Coronary artery (tissue), 2 donors: Measurements from ENCODE around the gene DSCAML1.

Source experiments
- DNase-seq: peaks from one replicate; pipeline ENCODE4 v3.0.0-alpha.2; 2017; ENCODE audit warnings: low spot score
- H3K27ac ChIP-seq, 2 donors: fragments of 200-600 bp; sonication (generic); one replicate each; pipeline ENCODE4 v1.5.1; 2016 to 2019
- H3K4me3 ChIP-seq: fragments of 200-600 bp; sonication (generic); 2 replicates; pipeline ENCODE4 v1.5.1; 2016; ENCODE audit warnings: mild to moderate bottlenecking, moderate library complexity
- CTCF ChIP-seq: fragments of 200-600 bp; sonication (generic); IDR thresholded peaks from one replicate; pipeline ENCODE4 v1.5.1; 2019; ENCODE audit warnings: antibody characterized with exemption

The DSCAML1 gene

GRCh38 chr11:117835576-117835975 is 38.6 kb upstream of the DSCAML1 start:
- DNase-seq, result peak; percentile 38
- Histone ChIP-seq H3K4me3 (no peak overlapping the region), H3K27ac (no peak overlapping the region)

DNA sequence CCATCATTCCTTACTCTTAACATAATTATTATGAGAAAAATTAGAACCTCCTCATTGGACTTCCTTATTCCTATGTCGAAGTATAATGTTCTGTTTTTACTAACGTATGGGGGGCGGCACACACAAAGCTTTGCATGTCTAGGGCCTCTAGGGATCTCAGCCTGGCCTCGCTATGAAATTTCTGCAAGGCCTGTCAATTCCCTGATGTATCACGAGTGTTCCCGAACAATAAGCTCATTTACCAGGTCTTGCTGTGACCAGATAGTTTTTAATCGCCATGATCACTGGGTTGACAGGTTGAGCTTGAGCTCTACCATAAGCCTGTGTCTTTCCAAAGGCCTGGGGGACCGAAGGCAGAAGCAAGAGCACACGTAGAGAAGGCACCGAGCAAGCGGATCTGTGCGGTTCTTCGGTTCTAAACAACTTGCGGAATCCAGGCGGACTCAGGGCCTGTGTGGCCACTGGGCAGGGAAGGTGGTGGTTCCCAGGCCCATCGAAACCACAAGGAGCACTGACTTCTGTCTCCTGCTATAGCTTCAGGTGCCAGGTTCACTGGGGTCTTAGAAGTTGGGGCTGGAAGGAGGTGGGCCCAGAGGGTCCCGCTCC is 37.9 kb upstream of the DSCAML1 start:
- Histone ChIP-seq H3K27ac (no peak overlapping the region), H3K4me3 (no peak overlapping the region)
- no peak for DNase-seq
- TF ChIP-seq CTCF, result no peak

More at GRCh38 chr11:117835576-117835975, 38.6 kb upstream of the DSCAML1 start:
- no peak for TF ChIP-seq CTCF

DNA sequence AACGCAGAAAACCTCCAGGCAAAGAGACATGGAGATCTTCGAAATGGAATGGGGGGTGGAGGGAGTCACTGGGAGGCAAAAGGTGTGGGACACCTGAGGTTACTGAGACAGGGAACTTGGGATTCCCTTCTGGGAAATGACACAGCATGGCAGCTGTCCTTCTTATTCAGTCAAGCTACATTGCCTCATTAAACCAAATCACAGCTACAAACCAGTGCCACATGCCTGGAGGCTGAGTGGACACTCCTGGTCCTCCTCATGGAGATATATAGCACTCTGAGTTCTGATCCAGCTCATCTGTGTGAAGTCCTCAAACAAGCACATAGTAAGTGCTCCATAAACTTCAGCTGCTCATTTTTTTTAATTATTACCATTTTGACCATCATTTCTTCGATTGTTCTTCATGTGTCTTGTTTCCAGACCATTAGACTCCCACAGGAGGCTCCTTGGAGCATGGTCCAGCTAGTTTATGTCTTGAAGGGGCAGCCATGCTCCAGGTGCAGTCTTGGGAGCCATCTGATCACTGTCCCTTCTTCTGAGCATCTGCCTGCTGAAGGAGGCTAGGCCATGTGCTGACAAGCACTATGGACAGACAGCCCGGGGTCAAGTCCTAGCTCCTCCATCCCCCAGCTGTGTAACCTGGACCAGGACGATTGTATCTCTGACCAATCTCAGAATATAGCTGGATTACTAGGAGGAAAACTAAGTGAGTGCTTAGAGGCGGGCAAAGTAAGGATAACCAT is 37.2 kb upstream of the DSCAML1 start:
- peak; percentile 61 for DNase-seq
- Histone ChIP-seq H3K27ac (no peak overlapping the region), H3K4me3 (no peak overlapping the region)
- TF ChIP-seq CTCF, result no peak

GRCh38 chr11:117833401-117833891 is 36.4 kb upstream of the DSCAML1 start:
- H3K27ac ChIP-seq, result no peak overlapping the region
- no peak for TF ChIP-seq CTCF
- peak; percentile 66 for DNase-seq
- H3K4me3 ChIP-seq, result no peak overlapping the region

DNA sequence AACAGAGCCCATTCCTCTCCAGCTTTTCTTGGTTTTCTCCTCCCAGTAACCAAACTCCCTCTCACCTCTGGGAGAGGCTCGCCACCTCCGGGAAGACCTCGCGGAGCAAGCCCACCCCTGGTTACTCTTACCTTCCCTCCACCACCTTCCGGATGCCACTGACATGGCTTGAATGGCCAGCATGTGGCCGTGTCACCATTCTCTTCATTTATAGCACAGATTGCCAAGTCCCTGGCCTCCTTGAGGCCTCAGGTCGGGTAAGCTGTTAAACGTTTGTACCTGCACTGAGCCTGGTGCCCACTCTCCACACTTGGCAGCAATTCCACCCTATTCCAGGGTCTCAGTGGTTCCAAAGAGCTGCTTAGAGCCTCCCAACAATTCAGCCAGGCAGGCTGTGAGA is 35.5 kb upstream of the DSCAML1 start:
- TF ChIP-seq CTCF, result no peak
- peak; percentile 62 for DNase-seq
- Histone ChIP-seq H3K27ac (no peak overlapping the region), H3K4me3 (no peak overlapping the region)

GRCh38 chr11:117831661-117832415 is 34.8 kb upstream of the DSCAML1 start:
- peak; percentile 69 for DNase-seq
- Histone ChIP-seq H3K4me3 (no peak overlapping the region), H3K27ac (no peak overlapping the region)
- no peak for TF ChIP-seq CTCF
